ENCODE results near the gene OR52I2.

DNA sequence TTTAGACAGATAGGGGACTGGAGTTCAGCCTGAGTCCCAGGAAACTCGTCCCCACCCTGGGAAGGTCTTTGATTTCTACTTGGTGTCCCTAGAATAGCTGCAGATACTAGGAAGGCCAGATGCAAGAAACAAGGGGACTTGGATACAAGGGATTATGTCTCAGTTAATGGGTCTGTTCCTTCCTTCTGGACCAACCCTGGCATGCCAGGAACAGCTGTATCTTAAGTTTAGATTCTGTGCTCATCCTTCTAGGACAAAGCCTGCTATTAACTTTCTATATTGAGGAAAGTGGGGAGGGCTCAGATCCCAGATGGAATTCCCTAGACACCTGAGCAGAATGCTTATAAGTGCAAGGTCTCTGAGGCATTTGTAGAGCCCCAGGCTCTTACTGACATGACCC lies 40.5 kb upstream of the OR52I2 start:
- TF ChIP-seq CTCF (conservative IDR thresholded peaks at IDR 0.05; ENCODE audit: low read depth, low read length) (no peak), EZH2 (IDR thresholded peaks at IDR 0.05; ENCODE audit: borderline replicate concordance, low read depth, low read length, poor library complexity, severe bottlenecking) (no peak)

Measured in A673 (cell line).